A673 (cell line): Measurements from ENCODE around the gene ASAP3.

ENCODE experiments used
- EZH2 ChIP-seq: fragments of 200-600 bp; sonication (generic); IDR thresholded peaks from 2 replicates; pipeline ENCODE4 v1.6.1; 2017; ENCODE audit warnings: borderline replicate concordance, low read depth, mild to moderate bottlenecking, mixed read lengths, antibody characterized with exemption, low read length; ENCODE audit not compliant: poor library complexity, severe bottlenecking
- TF ChIP-seq, protein P1 (sequence below): fragments of 300-800, 200-600 bp; sonication (generic); conservative IDR thresholded peaks from 2 replicates; pipeline ENCODE4 v1.5.1; 2017; ENCODE audit warnings: low read depth, mild to moderate bottlenecking, antibody characterized with exemption, low read length, moderate library complexity, mixed read lengths

GRCh38 chr1:23533246-23534023 is 49.5 kb upstream of the ASAP3 start:
- TF ChIP-seq, protein P1, sequence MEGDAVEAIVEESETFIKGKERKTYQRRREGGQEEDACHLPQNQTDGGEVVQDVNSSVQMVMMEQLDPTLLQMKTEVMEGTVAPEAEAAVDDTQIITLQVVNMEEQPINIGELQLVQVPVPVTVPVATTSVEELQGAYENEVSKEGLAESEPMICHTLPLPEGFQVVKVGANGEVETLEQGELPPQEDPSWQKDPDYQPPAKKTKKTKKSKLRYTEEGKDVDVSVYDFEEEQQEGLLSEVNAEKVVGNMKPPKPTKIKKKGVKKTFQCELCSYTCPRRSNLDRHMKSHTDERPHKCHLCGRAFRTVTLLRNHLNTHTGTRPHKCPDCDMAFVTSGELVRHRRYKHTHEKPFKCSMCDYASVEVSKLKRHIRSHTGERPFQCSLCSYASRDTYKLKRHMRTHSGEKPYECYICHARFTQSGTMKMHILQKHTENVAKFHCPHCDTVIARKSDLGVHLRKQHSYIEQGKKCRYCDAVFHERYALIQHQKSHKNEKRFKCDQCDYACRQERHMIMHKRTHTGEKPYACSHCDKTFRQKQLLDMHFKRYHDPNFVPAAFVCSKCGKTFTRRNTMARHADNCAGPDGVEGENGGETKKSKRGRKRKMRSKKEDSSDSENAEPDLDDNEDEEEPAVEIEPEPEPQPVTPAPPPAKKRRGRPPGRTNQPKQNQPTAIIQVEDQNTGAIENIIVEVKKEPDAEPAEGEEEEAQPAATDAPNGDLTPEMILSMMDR = no peak
- no peak for TF ChIP-seq EZH2
